GM12878 (cell line): Measurements from ENCODE around the gene SGCD. TPM values are rescaled to one million over a fixed set of nuclear protein-coding genes. Genes with fewer than 3 reads are reported as not detected.

ENCODE experiments used
- ATAC-seq: fragments of 200-7000 bp; cut with Tn5 transposase; 3 replicates; pipeline ENCODE4 v1.9.1; 2020; ENCODE audit warnings: mild to moderate bottlenecking, moderate library complexity
- BruUV-seq: library from RNA; stranded (reverse); fragments of 400-500 nt; replicated peaks from 2 replicates; lab custom pipeline; 2021; lab: Mats Ljungman, UMichigan
- CTCF ChIA-PET: fragments of 300-600 bp; sonication (Branson Sonifier 250); formaldehyde crosslinking; extraction: SDS; loops from one replicate; lab custom pipeline; 2021; ENCODE audit warnings: inconsistent platforms; lab: Yijun Ruan, JAX
- POLR2A ChIA-PET: fragments of 350-600 bp; formaldehyde crosslinking; extraction: SDS; loops from one replicate; lab custom pipeline; 2021; ENCODE audit warnings: inconsistent platforms; lab: Charles Lee
- RAD21 ChIA-PET: fragments of 300-600 bp; sonication (Branson Sonifier 250); formaldehyde crosslinking; loops from one replicate; lab custom pipeline; 2023; ENCODE audit warnings: antibody characterized with exemption; ENCODE audit not compliant: unreplicated experiment; lab: Charles Lee
- SMC1A ChIA-PET: fragments of 300-600 bp; sonication (Branson Sonifier 250); formaldehyde crosslinking; loops from one replicate; lab custom pipeline; 2023; ENCODE audit not compliant: unreplicated experiment, uncharacterized antibody; lab: Charles Lee
- DNase-seq: peaks from one replicate; pipeline ENCODE4 v3.0.0-alpha.2; 2011; ENCODE audit warnings: low read depth, low spot score
- FAIRE-seq: peaks from 3 replicates; lab custom pipeline; 2011; peaks lifted over from hg19 to GRCh38; lab: Jason Lieb, UNC
- H2AFZ ChIP-seq: 2 replicates; pipeline ENCODE4 v1.6.0; 2011; ENCODE audit warnings: low read depth, low read length, control low read depth; ENCODE audit not compliant: control insufficient read depth
- H3K27ac ChIP-seq: 2 replicates; pipeline ENCODE4 v1.5.1; 2011; ENCODE audit warnings: control low read depth; ENCODE audit not compliant: control insufficient read depth, insufficient read depth
- H3K27me3 ChIP-seq, 2 experiments: replicated peaks in 1 of 2; 2 replicates each; pipeline versions ENCODE4 v1.6.0 to v1.6.1; 2011; ENCODE audit warnings: low read length in 1 of 2; ENCODE audit not compliant: control insufficient read depth in 2 of 2, insufficient read depth in 2 of 2
- H3K36me3 ChIP-seq, 2 experiments: 2 replicates each; pipeline ENCODE4 v1.5.1; 2011; ENCODE audit warnings: low read length in 1 of 2; ENCODE audit not compliant: control insufficient read depth in 2 of 2, insufficient read depth in 2 of 2
- H3K4me1 ChIP-seq: 2 replicates; pipeline ENCODE4 v1.6.1; 2011; ENCODE audit warnings: mild to moderate bottlenecking, low read length, moderate library complexity, mixed read lengths; ENCODE audit not compliant: control insufficient read depth, insufficient read depth
- H3K4me2 ChIP-seq: 2 replicates; pipeline ENCODE4 v1.6.0; 2011; ENCODE audit warnings: control low read depth; ENCODE audit not compliant: control insufficient read depth, insufficient read depth
- H3K4me3 ChIP-seq: fragments of 200-600 bp; sonication (generic); 2 replicates; pipeline ENCODE4 v1.5.1; 2016
- H3K79me2 ChIP-seq: 2 replicates; pipeline ENCODE4 v1.6.0; 2011; ENCODE audit warnings: low read length; ENCODE audit not compliant: control insufficient read depth, insufficient read depth
- H3K9ac ChIP-seq: 2 replicates; pipeline ENCODE4 v1.8.0; 2011; ENCODE audit warnings: low read length, control low read depth, mixed read lengths; ENCODE audit not compliant: control insufficient read depth, insufficient read depth
- H3K9me3 ChIP-seq: replicated peaks from 3 replicates; pipeline ENCODE4 v1.5.1; 2011; ENCODE audit warnings: mild to moderate bottlenecking, low read length; ENCODE audit not compliant: control insufficient read depth, insufficient read depth
- H4K20me1 ChIP-seq: 2 replicates; pipeline ENCODE4 v1.6.0; 2011; ENCODE audit not compliant: control insufficient read depth, insufficient read depth
- CBX5 ChIP-seq: sonication (generic); IDR thresholded peaks from 2 replicates; pipeline ENCODE4 v1.6.1; 2016; ENCODE audit warnings: low read depth, moderate library complexity, mild to moderate bottlenecking, inconsistent platforms
- ESRRA ChIP-seq: IDR thresholded peaks from 2 replicates; pipeline ENCODE4 v1.6.1; 2012; ENCODE audit warnings: mild to moderate bottlenecking, low read length, improper control_type of control experiment
- NR2C1 ChIP-seq: fragments of 450-650 bp; IDR thresholded peaks from 2 replicates; pipeline ENCODE4 v1.6.1; 2017; ENCODE audit warnings: antibody characterized with exemption, mild to moderate bottlenecking, moderate library complexity
- POLR2AphosphoS2 ChIP-seq: IDR thresholded peaks from 2 replicates; pipeline ENCODE4 v1.6.1; 2011; ENCODE audit warnings: low read depth, mild to moderate bottlenecking, low read length, improper control_type of control experiment, moderate library complexity
- RB1 ChIP-seq: fragments of 450-650 bp; formaldehyde crosslinking; IDR thresholded peaks from 2 replicates; pipeline ENCODE4 v1.6.1; 2017; ENCODE audit warnings: mild to moderate bottlenecking, borderline replicate concordance
- SMC3 ChIP-seq: IDR thresholded peaks from 2 replicates; pipeline ENCODE4 v1.6.1; 2011; ENCODE audit warnings: low read length, improper control_type of control experiment, borderline replicate concordance
- SUZ12 ChIP-seq: fragments of 200-600 bp; sonication (generic); IDR thresholded peaks from one replicate; pipeline ENCODE4 v1.6.1; 2018; ENCODE audit warnings: antibody characterized with exemption, mild to moderate bottlenecking; ENCODE audit not compliant: unreplicated experiment
- ZNF207 ChIP-seq: fragments of 450-650 bp; IDR thresholded peaks from 2 replicates; pipeline ENCODE4 v1.6.1; 2014; ENCODE audit warnings: antibody characterized with exemption, mild to moderate bottlenecking, borderline replicate concordance
- WGBS: methylation state at CpG from one replicate; pipeline ENCODE4 v1.1.6; 2016; ENCODE audit warnings: low lambda C conversion rate; ENCODE audit not compliant: insufficient replicate concordance, insufficient coverage; ENCODE audit errors: missing lambda C conversion rate; 5-methylcytosine and 5-hydroxymethylcytosine counted together
- in situ Hi-C: fragments of 300-500 bp; cut with MboI; formaldehyde crosslinking; loops from 9 replicates; pipeline ENCODE4 v1.14.3; 2018; ENCODE audit warnings: mixed read lengths
- intact Hi-C: fragments of 100-400 bp; cut with micrococcal nuclease; formaldehyde crosslinking; loops from one replicate; pipeline ENCODE4 v1.14.2; 2022; ENCODE audit not compliant: unreplicated experiment
- polyA plus RNA-seq, 11 experiments: library from polyadenylated mRNA; depleted of rRNA in 4 of 11; unstranded in 6 of 11; stranded (reverse) in 5 of 11; fragments of >200 nt; fragmentation: Nextera tagmentation in 4 of 11; fragmentation: Illumina TruSeq in 1 of 11; extraction: Ambion mirVana in 4 of 11; extraction: Trizol in 1 of 11; gene quantifications; 1 replicate in 1 of 11; 2 replicates in 10 of 11; pipeline versions ENCODE4 v1.2.1 to v1.2.3, GENCODE V29; 2011 to 2016; ENCODE audit warnings: inconsistent platforms in 2 of 11, missing spikeins in 2 of 11, low read depth in 1 of 11
- total RNA-seq, 4 experiments: library from RNA; depleted of rRNA in 3 of 4; stranded (reverse); fragments of >200 nt in 3 of 4; fragmentation: Illumina TruSeq in 1 of 4; extraction: Trizol in 1 of 4; gene quantifications; 2 replicates each; pipeline versions ENCODE4 v1.2.1 to v1.2.3, GENCODE V29; 2013 to 2021
- TF ChIP-seq, protein P1 (sequence below): IDR thresholded peaks from 2 replicates; pipeline ENCODE4 v1.6.1; 2012; ENCODE audit warnings: improper control_type of control experiment, low read depth, low read length; ENCODE audit not compliant: insufficient replicate concordance

The SGCD gene
- total and polyA plus RNA-seq, 10 of the 15 experiments (the other 5 are each of a cell fraction or from before 2014, with no cell fraction given), result 0.06 TPM; not detected in 9

DNA sequence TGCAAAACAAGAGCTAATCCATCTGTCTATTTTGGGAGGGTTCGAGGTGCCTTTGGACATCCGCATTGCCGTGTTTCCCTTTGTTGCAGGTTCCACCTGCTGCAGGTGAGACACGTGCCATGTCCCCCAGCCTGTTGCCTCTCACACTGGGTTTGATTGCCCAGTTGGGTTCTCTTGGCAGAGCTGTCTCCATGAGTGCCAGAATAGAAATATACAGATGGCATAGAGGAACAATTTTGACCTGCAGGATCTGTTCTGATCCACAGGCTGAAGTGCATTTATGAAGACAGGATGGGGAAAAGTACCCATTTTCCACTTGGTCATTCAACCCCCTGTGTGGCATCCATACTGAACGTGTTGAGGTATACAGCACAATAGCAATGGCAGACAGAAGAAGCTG is 178.1 kb downstream of the SGCD start:
- SMC1A ChIA-PET, result no interaction called here
- Histone ChIP-seq H2AFZ (no peak overlapping the region), H3K4me1 (no peaks in the 10 kb centered on the region), H3K36me3 (no peaks in the 10 kb centered on the region), H4K20me1 (no peaks in the 10 kb centered on the region), H3K27ac (no peak overlapping the region), H3K4me2 (no peak overlapping the region), H3K9me3 (no peaks in the 10 kb centered on the region), H3K9ac (no peak overlapping the region), H3K27me3 (no peaks in the 10 kb centered on the region), H3K79me2 (no peaks in the 10 kb centered on the region), H3K4me3 (no peak overlapping the region)
- BruUV-seq, result no TSS peak
- in situ Hi-C loops (no loop called here), intact Hi-C loops (no loop called here)
- WGBS, result 11% methylated on average over 5 of the region's 5 CpGs
- TF ChIP-seq POLR2AphosphoS2 (no peak), NR2C1 (no peak)
- RAD21 ChIA-PET, result no interaction called here
- DNase-seq, result no peak
- ATAC-seq, result no peak
- POLR2A ChIA-PET, result no interaction called here
- no peak for FAIRE-seq
- CTCF ChIA-PET, result no interaction called here

DNA sequence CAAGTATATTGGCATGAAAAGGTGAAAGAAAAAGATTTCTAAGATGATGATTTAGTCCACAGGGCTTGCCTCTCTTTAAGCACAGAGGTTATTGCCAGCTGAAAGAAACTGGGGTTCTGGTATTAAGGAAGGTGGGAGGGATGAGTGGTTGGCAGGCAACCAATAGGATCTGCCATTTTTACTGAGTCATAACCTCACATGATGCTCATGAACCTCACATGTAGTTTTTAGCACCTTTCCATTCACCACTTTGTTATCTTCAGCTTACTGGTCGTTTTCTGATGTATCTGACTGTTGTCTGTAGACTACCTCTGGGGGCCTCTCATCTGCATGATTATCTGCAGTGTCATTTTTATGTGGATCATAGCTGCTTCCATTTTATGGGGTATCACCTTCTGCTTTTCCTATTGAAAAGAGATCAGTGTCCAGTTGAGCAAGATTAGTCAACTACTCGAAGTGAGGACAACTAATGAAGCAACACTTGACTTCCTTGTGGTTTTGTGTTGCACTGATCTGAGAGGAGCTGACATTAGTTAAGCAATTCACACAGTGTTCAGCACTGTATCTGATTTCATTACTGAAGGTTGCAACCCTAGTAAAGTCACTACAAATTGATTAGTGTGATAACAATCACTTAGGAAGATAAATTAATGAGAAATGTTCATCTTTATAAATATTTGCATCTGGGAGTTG is 186.3 kb downstream of the SGCD start:
- ChIA-PET POLR2A (no interaction called here), CTCF (interaction anchor here (0.6 kb wide), 1 partner anchor 1418 kb away, joined by 3 read pairs; no protein-coding TSS in a partner anchor), SMC1A (no interaction called here), RAD21 (no interaction called here)
- Histone ChIP-seq H3K36me3 (no peaks in the 10 kb centered on the region), H3K27me3 (0 out of 4 replicates have a peak, but pooled peaks cover 0 to 2% of the 10 kb centered on the region in 2 experiments), H3K4me2 (no peak overlapping the region), H3K4me1 (no peaks in the 10 kb centered on the region), H3K79me2 (no peaks in the 10 kb centered on the region), H3K9ac (no peak overlapping the region), H3K9me3 (no peaks in the 10 kb centered on the region; the same call in 2 of the 3 replicates), H4K20me1 (no peaks in the 10 kb centered on the region), H2AFZ (no peak overlapping the region), H3K4me3 (no peak overlapping the region), H3K27ac (no peak overlapping the region)
- FAIRE-seq, result no peak
- intact Hi-C loops (no loop called here), in situ Hi-C loops (no loop called here)
- 0% methylated on average over 2 of the region's 2 CpGs for WGBS
- BruUV-seq, result no TSS peak
- no peak for ATAC-seq
- DNase-seq, result no peak
- TF ChIP-seq SMC3 (no peak), ESRRA (no peak), ZNF207 (no peak), SUZ12 (no peak), RB1 (no peak), CBX5 (no peak)
- TF ChIP-seq, protein P1, sequence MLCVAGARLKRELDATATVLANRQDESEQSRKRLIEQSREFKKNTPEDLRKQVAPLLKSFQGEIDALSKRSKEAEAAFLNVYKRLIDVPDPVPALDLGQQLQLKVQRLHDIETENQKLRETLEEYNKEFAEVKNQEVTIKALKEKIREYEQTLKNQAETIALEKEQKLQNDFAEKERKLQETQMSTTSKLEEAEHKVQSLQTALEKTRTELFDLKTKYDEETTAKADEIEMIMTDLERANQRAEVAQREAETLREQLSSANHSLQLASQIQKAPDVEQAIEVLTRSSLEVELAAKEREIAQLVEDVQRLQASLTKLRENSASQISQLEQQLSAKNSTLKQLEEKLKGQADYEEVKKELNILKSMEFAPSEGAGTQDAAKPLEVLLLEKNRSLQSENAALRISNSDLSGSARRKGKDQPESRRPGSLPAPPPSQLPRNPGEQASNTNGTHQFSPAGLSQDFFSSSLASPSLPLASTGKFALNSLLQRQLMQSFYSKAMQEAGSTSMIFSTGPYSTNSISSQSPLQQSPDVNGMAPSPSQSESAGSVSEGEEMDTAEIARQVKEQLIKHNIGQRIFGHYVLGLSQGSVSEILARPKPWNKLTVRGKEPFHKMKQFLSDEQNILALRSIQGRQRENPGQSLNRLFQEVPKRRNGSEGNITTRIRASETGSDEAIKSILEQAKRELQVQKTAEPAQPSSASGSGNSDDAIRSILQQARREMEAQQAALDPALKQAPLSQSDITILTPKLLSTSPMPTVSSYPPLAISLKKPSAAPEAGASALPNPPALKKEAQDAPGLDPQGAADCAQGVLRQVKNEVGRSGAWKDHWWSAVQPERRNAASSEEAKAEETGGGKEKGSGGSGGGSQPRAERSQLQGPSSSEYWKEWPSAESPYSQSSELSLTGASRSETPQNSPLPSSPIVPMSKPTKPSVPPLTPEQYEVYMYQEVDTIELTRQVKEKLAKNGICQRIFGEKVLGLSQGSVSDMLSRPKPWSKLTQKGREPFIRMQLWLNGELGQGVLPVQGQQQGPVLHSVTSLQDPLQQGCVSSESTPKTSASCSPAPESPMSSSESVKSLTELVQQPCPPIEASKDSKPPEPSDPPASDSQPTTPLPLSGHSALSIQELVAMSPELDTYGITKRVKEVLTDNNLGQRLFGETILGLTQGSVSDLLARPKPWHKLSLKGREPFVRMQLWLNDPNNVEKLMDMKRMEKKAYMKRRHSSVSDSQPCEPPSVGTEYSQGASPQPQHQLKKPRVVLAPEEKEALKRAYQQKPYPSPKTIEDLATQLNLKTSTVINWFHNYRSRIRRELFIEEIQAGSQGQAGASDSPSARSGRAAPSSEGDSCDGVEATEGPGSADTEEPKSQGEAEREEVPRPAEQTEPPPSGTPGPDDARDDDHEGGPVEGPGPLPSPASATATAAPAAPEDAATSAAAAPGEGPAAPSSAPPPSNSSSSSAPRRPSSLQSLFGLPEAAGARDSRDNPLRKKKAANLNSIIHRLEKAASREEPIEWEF, result no peak
